SK-N-SH (cell line): ENCODE measurements around the gene ALDH5A1.

Experiments used
- FOXM1 ChIP-seq: IDR thresholded peaks from 2 replicates; pipeline ENCODE4 v1.4.0; 2012; ENCODE audit warnings: low read depth, mild to moderate bottlenecking
- GABPA ChIP-seq: IDR thresholded peaks from 2 replicates; pipeline ENCODE4 v1.4.0; 2012; ENCODE audit warnings: low read depth, mild to moderate bottlenecking
- MAX ChIP-seq: IDR thresholded peaks from 2 replicates; pipeline ENCODE4 v1.4.0; 2012; ENCODE audit warnings: low read depth
- POLR2AphosphoS5 ChIP-seq: IDR thresholded peaks from 2 replicates; pipeline ENCODE4 v1.6.1; 2012; ENCODE audit warnings: low read depth, low read length
- RCOR1 ChIP-seq: fragments of 150-350 bp; IDR thresholded peaks from 2 replicates; pipeline ENCODE4 v1.6.1; 2017; ENCODE audit warnings: antibody characterized with exemption, low read length
- SIN3A ChIP-seq: IDR thresholded peaks from 2 replicates; pipeline ENCODE4 v1.6.1; 2012; ENCODE audit warnings: low read depth, mild to moderate bottlenecking, low read length, moderate library complexity, borderline replicate concordance
- TF ChIP-seq, protein P1 (sequence below): IDR thresholded peaks from 2 replicates; pipeline ENCODE4 v1.6.1; 2012; ENCODE audit warnings: mild to moderate bottlenecking, low read depth, low read length, moderate library complexity
- TF ChIP-seq, protein P2 (sequence below): fragments of 200-600 bp; sonication (generic); IDR thresholded peaks from 2 replicates; pipeline ENCODE4 v1.6.1; 2017; ENCODE audit warnings: antibody characterized with exemption, mild to moderate bottlenecking, moderate library complexity

DNA sequence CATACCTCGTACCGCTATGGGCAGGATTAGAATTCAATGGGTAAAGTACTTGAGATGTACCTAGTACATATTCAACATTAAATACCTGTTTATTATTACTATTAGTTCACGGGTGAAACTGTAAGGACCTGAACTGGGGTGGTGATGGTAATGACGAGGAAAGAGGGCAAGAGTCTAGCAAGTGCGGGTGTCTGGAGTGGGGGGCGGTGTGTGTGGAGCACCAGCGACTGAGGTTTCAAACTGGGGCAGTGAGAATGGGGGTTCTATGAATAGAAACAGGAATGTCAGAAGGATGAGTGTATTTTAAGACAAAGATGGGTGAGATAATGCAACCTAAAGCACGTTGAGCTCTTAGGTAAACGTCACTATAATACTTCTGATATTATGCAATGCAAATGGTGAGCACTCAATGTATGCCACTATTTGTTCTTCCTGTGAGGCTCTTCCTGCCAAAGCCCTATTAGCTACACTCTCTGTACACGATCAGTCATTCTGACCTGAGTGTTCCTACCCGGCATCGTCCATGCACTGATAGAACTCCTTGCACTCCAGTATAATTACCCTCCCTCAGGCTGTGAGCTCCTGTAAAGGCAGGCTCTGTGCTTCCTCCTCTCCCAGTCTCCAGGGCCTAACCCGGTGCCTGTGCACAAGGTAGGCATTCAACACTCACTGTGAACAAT lies 55.0 kb downstream of the ALDH5A1 start:
- TF ChIP-seq, protein P1, sequence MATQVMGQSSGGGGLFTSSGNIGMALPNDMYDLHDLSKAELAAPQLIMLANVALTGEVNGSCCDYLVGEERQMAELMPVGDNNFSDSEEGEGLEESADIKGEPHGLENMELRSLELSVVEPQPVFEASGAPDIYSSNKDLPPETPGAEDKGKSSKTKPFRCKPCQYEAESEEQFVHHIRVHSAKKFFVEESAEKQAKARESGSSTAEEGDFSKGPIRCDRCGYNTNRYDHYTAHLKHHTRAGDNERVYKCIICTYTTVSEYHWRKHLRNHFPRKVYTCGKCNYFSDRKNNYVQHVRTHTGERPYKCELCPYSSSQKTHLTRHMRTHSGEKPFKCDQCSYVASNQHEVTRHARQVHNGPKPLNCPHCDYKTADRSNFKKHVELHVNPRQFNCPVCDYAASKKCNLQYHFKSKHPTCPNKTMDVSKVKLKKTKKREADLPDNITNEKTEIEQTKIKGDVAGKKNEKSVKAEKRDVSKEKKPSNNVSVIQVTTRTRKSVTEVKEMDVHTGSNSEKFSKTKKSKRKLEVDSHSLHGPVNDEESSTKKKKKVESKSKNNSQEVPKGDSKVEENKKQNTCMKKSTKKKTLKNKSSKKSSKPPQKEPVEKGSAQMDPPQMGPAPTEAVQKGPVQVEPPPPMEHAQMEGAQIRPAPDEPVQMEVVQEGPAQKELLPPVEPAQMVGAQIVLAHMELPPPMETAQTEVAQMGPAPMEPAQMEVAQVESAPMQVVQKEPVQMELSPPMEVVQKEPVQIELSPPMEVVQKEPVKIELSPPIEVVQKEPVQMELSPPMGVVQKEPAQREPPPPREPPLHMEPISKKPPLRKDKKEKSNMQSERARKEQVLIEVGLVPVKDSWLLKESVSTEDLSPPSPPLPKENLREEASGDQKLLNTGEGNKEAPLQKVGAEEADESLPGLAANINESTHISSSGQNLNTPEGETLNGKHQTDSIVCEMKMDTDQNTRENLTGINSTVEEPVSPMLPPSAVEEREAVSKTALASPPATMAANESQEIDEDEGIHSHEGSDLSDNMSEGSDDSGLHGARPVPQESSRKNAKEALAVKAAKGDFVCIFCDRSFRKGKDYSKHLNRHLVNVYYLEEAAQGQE, result no peak
- TF ChIP-seq FOXM1, result no peak
- TF ChIP-seq, protein P2, sequence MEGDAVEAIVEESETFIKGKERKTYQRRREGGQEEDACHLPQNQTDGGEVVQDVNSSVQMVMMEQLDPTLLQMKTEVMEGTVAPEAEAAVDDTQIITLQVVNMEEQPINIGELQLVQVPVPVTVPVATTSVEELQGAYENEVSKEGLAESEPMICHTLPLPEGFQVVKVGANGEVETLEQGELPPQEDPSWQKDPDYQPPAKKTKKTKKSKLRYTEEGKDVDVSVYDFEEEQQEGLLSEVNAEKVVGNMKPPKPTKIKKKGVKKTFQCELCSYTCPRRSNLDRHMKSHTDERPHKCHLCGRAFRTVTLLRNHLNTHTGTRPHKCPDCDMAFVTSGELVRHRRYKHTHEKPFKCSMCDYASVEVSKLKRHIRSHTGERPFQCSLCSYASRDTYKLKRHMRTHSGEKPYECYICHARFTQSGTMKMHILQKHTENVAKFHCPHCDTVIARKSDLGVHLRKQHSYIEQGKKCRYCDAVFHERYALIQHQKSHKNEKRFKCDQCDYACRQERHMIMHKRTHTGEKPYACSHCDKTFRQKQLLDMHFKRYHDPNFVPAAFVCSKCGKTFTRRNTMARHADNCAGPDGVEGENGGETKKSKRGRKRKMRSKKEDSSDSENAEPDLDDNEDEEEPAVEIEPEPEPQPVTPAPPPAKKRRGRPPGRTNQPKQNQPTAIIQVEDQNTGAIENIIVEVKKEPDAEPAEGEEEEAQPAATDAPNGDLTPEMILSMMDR, result no peak
- no peak for TF ChIP-seq MAX
- TF ChIP-seq RCOR1, result no peak
- no peak for TF ChIP-seq POLR2AphosphoS5
- TF ChIP-seq SIN3A, result no peak
- TF ChIP-seq GABPA, result no peak
